Smooth muscle cell of the brain vasculature (primary cell): Measurements from ENCODE around the gene AFDN.

Experiments used
- DNase-seq: peaks from one replicate; pipeline ENCODE4 v3.0.0-alpha.2; 2012; ENCODE audit warnings: low read depth, low spot score

The AFDN gene

DNA sequence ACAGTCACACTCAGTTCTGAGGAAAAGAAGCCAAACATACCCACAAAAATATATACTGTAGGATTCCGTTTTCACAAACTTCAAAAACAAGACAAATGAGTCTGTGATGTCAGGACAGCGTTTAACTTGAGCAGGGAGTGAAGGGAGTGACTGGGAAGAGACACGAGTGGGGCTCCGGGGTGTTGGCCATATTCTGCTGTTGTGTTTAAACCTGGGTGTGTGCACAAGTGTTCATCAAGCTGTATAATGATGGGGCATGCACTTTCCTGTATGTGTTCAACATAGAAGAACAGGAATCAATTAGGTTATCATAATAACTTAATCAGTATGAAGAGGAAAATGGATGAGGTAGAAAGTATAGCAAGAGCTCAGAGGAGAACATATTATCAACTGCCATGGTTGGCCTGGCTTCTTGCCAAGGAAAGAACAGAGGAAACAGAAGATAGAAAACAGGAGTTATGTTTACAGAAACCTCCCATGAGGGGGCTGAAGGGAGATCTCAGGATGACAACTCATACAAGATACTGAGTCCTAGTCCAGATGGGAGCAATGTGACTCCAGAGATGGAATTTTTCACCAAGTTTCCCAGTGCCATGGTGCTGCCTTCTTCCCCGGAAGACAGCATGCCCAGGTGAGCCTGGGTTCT lies 15.1 kb upstream of the AFDN start:
- no peak for DNase-seq

DNA sequence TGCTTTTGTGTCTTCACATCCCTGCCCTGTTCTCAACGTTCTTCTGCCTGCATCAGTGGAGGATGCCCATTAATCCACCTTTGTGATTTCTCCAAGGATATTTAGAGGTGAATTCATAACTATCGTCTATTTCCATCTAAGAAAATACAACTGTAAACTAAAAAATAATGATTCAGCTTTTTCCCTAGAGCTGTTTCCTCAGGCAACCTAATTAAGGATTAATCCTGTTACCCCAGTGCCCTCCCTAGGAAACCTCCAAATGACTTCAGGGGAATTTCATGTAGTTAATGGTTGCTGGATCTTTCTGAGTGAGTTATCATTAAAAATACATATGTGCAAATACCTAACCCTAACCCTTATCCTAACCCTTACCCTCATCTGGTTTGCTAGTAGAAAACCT lies 14.6 kb upstream of the AFDN start:
- no peak for DNase-seq

DNA sequence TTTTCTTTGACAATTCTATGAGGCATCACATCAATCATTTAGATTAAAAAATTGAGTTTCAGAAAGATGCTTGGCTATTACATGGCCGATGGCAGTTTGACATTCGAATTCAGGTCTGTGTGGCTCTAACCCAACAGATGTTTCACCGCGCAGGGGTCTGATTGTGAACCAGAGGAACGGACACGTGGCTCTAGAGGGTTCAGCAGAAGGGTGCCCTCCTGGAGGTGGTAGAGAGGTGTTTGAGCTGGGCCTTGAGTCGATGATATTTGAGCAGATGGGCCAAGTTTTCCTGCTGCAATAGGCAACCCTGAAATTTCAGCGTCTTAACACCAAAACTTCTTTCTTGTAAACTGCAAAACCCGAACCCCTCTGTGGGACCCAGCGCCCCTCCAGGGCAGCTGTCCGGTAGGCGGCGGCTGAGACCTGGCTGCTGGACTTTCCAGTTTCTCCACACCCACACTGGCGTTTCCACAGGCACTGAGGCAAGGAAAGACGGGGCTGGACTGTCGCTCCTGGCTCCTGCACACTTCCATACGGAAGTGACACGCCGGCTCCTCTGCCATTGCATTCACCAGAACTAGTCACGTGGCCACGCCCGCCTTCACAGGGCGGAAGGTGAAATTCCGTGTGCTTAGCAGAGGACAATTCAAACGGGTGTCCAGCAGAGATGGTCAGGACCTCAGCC lies 11.3 kb upstream of the AFDN start:
- DNase-seq: no peak

DNA sequence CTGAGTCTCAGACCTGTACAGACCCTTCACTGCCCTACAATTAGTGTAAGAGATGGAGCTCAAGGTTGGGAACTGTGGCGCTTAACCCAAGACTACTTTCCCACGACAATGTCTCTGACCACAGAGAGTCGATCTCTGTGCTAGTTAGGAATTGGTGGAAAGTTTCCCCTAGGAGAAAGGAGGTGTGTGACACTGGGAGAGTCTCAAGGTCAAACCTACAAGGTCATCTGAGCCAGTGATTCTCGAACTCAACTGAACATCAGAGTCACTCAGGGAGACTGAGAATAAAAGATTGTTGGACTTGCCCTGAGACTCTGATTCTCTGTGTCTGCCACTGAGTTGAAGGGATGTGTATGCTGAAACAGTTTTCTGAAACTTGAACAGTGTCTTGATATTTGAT lies 9.7 kb upstream of the AFDN start:
- DNase-seq: no peak

GRCh38 chr6:167817729-167818128 lies 9.0 kb upstream of the AFDN start:
- DNase-seq: no peak

- no peak for DNase-seq
Measured at GRCh38 chr6:167819576-167819975, 7.1 kb upstream of the AFDN start.

DNA sequence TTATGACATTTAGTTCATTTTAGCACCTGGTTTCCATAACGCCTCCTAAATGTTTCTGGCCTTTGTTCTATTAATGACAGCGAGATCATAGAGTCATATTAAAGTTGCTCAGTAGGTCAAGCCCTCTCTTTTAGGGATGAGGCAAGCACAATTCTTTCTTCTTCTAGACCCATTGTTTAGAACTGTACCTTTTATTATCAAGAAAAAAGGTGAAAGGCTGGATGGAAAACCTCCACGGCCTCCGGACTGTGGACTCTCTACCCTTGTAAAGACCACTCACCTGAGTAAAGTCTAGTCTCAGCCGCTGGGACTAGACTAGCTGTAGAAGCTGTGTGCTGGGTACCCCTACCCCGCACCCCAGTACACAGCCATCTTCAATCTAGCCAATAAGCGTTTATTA lies 6.0 kb upstream of the AFDN start:
- DNase-seq: no peak

DNA sequence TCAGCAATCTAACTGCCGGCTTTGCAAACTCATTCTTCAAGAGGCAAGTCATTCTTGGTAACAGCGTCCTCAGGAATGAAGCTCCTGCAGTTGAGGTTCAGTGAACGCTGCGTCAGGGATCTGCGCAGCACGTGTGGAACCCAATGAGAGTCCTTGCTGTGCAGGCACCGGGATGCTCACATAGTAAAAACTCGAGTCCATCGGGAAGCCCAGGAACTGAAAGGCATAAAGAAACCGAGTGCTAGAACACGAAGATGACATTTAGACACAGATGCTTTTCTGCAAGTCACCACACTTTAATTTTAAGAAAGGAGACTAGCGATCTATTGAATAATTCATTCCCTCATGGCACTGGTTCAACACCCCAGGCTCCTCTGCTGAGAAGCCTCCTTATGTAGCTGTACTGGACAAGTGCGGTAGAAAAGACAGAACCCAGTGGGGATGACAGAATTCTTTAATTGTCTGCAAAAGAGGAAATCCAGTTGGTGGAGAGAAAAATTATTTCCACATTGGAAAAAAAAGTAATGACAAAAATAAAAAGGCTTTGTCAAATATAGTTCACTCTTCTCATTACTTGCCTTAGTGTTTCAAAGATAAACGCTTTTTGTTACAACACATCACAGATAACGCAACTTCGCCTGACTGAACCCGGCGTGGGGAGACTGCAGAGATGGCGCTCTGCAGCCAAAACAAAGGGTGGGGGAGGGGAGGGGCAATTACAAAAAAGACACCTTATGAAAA lies 1.9 kb upstream of the AFDN start:
- DNase-seq: no peak

DNA sequence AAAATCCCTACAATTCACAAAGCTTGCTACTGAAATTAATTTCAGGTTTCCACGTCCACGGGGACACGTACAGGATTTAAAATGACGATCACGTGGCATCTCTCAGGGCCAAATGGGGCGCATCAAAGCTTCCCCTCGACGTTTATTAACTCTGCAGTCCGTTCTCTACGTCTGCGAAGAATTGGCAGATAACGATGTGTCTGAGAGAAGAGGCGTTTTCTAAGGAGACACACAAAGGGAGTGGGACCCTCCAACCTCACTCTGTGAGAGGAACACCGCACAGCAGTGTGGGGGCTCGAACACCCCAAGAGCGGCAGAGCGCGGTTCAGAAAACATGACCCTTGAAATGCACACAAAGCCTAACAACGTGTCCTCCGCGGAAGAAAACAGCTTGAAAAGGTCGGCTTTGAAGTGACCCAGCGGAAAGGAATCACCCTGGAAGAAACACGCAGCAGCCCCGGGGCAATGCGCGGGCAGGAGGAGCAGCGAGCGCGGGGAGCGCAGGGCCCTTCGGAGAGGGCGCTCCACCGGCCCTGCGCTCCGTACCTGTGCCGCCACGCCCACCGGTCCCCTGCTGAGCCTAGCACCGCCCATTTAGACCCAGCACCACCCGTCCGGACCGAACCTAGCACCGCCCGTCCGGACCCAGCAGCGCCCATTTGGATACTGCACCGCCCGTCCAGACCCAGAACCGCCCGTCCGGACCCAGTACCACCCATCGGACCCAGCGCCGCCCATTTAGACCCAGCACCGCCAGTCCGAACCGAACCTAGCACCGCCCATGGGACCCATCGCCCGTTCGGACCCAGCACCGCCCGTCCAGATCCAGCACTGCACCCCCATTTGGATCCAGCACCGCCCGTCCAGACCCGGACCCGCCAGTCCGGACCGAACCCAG lies 1.1 kb upstream of the AFDN start:
- DNase-seq: no peak

DNA sequence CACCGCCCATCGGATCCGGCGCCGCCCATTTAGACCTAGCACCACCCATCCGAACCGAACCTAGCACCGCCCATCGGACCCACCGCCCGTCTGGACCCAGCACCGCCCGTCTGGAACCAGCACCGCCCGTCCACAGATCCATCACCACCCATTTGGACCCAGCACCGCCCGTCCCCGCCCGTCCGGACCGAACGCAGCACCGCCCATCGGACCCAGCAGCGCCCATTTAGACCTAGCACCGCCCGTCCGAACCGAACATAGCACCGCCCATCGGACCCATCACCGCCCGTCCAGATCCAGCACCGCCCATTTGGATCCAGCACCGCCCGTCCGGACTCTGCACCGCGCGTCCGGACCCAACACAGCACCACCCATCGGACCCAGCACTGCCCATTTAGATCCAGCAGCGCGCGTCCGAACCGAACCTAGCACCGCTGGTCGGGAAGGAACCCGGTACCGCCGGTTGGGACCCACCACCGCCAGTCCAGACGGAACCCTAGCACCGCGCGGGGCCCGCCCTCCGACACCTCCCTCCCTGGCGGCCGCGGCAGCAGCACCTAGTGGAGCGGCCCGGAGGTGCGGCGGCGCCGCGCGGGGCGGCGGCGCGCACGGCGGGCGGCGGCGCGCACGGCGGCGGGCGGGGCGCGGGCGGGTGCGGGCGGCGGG lies 348 bp upstream of the AFDN start:
- no peak for DNase-seq

GRCh38 chr6:167827583-167828324 lies 1.0 kb downstream of the AFDN start:
- no peak for DNase-seq

DNA sequence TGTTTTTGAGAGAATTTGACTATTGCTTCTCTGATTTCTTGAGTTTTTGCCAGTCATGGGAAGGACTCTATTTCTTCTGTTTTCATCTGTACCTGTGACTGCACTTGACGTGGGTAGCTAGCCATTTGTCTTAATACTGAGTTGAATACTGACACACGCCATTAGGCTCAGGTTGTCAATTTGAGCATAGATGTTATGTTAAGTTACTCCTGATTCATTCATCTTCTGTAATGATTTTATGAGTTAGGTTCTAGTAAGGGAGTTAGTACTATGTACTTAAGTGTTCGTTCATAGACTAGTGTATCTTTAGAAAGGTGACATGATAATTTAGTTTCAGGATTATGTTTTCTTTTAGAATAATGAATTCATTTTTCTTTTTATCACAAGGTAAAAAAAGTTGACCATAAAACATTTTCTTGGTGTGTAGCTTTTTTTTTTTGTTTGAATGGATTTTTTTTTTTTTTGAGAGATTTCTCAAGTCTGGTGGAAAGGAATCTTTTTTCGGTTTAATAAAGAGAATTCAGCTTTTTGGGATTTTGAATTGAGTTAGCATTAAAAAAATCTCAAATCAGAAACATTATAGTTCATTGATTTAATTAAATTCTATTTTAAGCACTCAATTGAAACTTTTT lies 1.7 kb downstream of the AFDN start:
- no peak for DNase-seq

- DNase-seq: no peak
Measured at GRCh38 chr6:167829513-167829912, 2.8 kb downstream of the AFDN start.

DNA sequence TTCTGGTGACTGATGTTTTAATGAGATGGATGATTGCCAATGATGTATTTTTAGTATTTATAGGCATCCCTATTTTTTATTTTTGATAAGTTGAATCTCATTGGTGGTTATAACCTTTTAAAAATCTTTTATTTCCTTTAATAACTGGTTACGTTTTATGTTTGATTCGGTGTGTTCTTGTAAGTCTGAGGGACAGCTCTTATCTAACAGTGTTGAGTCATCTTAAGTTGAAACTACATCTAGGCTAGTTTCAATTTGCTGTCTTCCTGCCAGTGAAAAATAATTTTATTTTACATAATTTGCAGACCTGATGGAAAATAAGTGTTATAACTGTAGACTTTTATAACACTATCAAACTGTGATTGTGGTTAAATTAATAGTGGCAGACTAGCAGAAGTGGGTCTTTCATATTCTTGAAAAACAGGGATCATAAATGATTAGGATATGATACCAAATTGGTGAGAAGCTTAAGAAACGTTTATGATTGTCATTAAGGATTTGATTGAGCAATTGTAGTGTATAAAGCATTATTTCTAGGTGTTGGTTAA lies 4.6 kb downstream of the AFDN start:
- DNase-seq: no peak

GRCh38 chr6:167832497-167833395 lies 6.0 kb downstream of the AFDN start:
- DNase-seq: no peak

DNA sequence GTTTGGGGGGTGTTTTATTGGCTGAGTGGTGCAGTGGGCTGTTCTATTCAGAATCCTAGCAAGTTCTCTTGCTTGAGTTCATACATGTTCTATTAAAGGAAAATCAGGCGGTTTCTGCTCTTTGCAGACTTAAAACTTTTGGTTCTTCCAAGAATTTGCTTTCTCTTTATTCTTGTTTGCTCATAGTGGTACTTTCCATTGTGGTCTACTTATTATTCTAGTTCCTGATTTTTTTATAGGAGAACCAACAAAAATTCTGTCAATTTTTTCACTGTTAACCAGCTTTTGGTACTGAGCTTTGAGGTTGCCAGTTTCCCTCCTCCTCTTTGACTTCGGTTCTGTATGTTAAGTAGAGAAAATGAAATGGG lies 6.7 kb downstream of the AFDN start:
- no peak for DNase-seq

DNA sequence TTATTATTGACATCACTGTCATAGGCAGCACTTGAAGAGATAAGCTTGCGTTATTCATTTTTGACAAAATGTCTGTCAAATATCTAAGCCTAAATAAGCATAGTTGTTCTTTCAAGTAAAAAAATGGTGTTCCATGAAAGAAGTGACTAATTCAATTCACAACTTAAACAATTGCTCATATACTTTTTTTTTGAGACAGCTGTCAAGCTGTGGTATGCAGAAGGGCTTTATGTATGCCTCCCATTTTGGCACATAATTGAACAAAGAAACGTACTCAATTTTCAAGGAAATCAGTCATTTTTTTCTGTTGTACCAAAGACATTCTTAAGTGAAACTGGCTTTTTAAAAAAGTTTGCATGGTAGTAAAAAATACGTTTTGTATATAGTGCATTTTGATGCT lies 8.5 kb downstream of the AFDN start:
- no peak for DNase-seq

DNA sequence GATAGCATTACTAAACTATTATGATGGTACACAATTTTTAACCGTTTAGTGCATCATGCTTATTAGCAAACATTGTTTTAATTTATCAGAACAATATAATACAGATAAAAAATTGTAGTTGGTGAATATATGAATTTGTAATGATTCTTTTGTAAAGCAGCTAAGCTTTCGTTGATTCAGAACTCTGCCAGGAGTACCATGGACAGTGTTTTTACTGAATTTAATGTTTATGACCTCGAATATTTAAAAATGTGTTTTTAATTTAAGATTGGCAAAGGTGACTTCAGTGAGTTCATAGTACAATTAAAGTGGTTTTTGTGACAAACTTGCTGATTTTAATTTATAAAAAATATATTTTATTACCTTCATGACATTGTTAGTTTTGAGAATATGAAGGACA lies 10.0 kb downstream of the AFDN start:
- no peak for DNase-seq

DNA sequence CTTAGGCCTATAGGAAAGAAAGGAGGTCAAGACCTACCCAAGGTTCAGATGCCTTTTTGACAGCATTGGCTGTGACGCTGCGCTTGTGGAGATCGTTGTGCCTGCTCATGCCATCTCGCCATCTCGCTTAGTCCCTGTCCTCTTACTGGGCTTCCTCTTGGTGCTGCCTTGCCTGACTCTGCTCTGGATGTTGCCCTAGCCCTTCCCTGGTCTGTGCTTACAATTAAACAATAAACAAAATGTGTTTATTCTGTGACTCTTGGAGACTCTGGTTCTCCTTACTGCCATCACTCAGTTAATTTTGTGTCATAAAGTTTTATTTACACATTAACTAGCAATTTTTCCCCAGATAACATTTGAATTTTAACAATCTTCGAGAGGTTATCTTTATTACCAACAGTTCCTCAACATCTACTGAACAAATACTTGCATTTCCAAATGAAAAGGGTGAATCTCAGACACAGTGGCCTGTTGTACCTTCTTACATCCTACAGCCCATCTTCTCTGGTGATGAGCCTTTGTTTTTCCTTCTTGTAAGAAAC lies 11.6 kb downstream of the AFDN start:
- DNase-seq: no peak
